Measurements from ENCODE around the gene HEMK1. TPM values are rescaled to one million over a fixed set of nuclear protein-coding genes. Genes with fewer than 3 reads are reported as not detected.
A peak's percentile ranks its signal among the peaks of the same experiment; 100 is the strongest.

Gene HEMK1
- polyA plus RNA-seq, 3 donors = 24.0 to 33.4 (median 27.9) TPM

- DNase-seq = no peak
These were observed 31.7 kb upstream of the HEMK1 start for GRCh38 chr3:50537421-50538129.

DNA sequence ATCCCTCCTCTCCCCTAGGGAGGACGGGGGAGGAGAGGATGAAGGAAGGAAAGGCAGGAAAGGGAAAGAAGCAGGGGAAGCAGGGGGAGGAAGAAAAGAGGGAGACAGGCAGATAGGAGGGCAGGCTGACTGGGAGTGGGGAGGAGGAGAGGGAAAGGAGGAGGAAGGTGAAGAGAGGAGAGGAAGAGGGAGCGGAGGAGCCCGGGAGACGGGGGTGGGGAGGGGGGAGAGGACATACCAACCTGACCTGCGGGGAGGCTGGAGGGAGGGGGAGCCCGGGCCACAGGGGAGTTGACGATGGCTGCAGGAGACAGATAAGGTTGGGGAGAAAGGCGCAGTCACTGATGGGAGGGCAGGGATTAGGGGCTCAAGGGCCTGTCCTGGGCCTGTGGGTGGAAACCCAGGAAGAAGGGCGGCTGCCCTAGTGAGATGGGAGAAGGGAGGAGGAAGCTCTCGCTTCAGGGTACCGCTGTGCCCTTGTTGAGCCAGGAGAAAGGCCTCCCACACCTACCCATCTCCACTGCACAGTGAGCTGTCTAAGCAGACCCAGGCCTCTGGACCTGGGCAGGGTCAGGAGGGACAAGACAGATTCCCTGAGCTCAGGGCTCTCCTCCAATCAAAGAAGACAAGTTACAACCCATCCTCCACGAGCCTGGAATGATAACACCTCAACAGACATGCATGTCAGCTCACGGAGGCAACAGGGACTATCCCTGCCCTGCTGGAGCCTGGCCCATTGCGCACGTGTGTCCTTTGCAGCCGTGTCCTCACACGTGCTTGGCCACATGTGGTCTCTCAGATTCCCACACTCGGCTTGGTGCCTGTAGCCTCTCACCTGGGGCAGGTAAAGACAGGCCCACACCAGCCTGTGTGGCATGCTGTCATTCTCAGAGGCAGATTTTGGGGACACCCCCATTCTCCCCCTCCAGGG, 29.7 kb upstream of the HEMK1 start:
- DNase-seq = no peak

DNA sequence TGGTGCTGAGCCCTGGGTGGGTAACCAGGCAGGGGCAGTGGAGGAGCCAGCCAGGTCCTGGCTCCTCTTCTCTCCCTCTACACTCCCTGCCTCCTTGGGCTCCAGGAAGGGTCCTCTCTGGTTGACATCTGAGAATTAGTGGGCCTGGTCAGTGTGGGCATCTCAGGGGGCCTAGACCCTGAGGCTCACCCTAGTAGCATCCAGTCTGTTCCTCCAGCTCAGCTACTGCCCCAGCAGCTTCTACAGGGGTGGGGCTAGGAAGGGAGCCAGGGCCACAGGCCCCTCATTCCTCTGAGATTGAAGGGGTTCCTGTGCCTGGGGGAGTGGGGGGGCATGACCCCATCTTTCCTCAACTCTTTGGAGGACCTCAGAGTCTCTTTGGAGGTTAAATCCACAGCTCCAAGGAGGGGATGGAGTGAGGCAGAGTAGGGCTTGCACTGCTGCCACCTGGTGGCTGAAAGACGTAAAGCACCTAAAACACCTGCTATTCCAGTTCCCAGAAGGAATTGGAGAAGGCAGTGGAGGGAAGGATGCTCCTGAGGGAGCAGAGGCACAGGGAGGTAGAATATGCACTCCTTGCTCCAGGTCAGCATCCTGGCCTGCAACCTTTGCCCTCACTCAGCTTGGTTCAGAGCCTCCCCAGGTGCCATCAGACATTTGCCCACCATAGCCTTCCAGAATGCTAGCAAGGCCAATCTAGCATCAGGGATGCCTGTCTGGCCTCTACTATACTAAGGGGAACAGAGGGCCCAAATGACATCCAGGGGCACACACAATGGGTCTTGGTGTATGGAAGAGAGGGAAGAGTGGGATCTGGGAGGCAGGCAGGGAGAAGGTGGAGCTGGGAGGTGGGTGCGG, 26.9 kb upstream of the HEMK1 start:
- DNase-seq = peak; percentile 74

DNA sequence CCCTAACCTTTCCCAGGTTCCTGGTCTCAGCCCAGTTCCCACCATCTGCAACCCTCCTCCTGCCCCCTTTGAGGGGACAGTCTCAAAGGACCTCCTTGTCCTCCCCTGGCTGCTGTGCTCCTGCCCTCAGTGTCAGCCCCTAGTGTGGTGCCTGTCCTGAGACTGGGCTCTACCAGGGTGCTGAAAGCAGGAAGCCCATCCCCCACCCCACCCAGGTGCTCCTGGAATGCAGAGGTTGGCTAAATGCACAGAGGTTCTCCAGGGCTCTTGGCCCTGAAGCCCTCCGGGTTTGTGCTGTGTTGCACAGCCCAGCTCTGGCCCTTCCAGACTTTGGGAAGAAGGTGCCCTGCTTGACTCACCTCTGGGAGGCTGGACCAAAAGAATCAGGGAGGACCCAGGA, 23.5 kb upstream of the HEMK1 start:
- no peak for DNase-seq

DNA sequence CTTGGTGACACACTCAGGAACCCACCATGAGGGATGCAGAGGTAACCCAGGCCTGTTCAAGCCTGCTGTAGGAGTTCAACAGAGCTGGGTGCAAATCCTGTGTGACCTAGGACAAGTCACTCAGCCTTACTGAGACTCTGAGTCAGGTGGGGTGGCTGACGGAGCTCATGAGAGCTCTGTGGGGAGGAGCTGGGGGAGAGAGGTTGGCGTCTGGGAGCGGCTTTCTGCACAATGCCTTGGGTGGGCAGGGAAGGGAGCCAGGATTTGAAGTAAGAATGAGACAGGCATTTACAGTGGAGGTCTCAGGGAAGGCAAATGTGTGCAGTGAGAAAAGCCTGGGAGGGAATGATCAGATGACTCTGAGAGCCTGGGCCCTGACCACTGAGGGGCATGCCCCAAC, 20.1 kb upstream of the HEMK1 start:
- no peak for DNase-seq

GRCh38 chr3:50550079-50550736, 19.1 kb upstream of the HEMK1 start:
- peak; percentile 56 for DNase-seq

DNA sequence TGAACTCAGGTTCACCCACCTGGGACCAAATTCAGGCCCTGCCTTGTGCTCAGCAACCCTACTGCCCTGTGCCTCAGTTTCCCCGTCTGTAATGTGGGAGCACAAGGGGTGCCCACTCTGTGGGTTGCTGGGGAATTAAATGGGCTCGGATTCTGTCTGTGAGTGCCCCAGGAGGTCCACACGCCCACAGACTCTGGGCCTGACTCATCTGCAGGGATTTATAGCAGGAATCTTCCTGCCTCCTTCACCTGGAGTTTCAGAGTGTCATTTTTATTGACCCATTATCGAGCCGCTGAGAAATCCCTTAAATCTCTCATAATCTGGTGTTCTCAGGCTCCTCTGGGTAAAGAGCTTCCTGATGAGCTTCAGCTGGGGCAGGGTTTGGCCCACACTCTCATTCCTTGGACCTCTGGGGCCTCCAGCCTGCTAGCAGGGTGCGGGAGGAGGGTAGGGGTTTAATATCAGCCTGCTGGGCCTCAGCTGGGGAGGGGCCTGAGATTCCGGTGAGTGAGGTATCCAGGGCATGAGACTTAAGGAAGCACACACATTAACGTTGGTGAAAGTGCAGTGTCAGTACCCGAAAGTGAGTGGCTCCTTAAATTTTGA, 18.2 kb upstream of the HEMK1 start:
- no peak for DNase-seq

DNA sequence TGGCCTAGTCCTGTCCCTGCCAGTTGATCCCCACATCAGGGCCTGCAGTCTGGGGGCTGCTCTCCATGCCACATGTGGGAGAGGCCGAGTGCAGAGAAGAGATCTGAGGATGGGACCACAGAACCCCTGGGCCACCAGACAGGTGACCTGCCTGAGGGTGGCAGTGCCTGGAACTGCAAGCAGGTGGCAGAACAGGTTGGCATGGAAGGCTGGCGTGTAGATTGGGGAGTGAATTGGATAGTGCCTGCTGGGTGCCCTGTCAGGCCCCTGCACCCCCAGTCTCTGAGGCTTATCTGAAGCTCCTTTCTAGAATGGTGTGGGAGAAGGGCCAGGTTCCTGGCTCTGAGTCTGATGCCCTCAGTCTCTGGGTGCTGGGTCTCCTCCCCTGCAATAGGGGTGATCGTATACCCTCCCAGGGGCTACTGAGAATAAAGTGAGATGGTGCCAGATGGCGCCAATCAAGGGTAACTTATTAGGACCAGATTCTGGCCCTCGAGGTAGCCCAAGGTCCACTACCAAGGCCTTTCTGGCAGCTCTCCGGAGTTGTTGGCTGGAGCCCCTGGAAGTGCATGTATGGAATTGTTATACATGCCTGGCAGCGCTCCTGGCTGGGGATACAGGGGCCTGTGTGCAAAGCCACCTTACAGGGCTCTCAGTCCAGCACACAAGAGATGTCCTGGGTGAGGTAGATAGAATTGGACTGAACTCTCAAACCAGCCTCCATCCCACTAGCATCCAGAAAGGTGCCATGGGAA, 17.5 kb upstream of the HEMK1 start:
- no peak for DNase-seq

- no peak for DNase-seq
These were observed 16.7 kb upstream of the HEMK1 start for GRCh38 chr3:50552598-50552997.

GRCh38 chr3:50554553-50554952, 14.8 kb upstream of the HEMK1 start:
- no peak for DNase-seq

DNA sequence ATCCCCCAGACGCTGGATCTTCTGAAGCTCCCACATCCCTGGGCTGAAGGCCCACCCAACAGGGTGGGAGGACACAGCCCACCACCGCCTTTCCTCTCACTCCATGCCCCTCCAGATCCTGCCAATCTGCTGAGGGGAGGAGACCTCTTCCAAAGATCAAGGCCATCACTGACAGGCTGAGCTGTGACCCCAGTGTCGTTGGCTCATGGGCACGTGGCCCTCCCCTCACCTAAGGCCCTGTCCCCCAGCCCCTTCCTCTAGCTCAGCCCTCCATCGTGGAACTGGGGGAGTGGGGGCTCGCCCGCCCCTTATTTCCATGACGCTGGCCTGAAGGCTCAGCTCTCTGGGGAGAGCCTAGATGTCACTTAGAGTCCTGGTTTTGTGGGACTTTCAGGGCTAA, 12.2 kb upstream of the HEMK1 start:
- no peak for DNase-seq

DNA sequence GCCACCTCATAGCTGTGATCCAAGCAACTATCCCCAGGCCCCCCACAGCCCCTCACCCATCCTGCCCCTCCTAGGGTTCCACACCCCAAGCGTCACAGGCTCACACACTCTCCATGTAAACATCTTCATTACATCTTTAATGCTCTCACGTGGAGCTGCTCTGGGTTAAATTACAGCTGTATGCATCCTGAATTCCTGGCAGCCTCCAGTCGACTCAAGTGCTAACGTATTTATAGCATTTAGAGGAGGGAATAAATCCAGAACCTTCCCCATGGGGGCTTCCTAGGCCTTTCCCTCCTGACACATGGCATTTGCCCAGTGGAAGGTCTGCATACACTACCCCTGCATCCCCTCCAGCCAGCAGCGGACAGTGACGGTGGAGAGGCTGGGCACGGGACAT, 11.4 kb upstream of the HEMK1 start:
- DNase-seq = no peak

- no peak for DNase-seq
These were observed 9.6 kb upstream of the HEMK1 start for GRCh38 chr3:50559702-50560101.

- DNase-seq = no peak
These were observed 6.5 kb upstream of the HEMK1 start for GRCh38 chr3:50562861-50563260.

DNA sequence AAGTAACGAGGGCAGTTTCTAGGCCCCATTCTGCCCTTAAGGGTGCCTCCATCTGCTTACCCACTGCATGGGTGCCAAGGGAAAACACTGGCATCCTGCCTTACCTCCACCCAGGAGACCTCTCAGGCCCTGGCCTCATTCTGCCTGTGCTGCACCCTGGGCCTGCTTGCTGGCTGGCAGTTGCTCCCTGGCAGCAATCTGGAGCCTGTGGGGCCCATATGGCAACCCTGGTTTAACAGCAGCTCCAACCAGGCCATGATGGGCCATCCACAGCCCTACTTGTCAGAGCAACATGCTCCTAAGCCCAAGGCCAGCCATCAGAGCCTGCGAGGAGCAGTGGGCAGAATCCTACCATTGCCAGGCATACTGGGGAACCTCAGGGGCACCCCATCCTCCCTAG, 5.5 kb upstream of the HEMK1 start:
- no peak for DNase-seq

- no peak for DNase-seq
These were observed 5.0 kb upstream of the HEMK1 start for GRCh38 chr3:50564321-50564720.

- no peak for DNase-seq
These were observed 2.3 kb upstream of the HEMK1 start for GRCh38 chr3:50567011-50567385.

DNA sequence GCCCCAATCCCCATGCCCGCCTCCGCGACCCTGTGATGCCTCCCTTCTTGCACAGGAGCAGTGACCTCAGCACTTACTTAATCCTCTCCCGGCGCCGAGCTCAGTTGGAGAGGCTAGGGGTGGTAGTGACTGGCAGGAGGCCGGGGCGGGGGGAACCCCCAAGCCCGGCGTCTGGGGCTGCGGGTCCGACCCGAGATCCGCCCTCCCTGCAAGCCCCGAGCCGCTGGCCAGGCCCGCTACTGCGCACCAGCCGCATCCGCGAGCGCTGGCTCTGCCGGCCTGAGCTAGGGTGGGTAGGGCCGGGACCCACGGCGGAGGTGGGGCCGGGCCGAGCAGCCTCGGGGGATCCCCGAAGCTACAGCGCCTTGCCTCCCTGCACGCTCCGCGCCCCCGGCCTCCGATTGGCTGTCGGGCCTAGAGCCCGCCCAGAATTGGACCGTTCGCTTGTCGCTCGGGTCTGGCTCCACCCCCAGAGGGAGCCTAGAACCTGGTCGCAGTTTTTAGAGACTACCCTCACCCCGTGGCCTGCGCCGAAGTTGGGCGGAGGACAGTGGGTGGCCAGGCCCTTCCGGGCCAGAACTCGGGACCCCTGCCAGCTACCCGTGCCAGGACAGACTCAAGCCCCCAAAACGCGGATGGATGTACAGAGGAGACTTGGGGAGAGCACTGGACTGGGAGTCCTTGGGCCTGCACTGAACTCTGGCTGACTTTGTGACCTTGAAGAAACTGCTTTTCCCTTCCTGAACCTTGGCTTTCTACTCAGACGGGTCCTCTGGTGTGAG, 1.7 kb upstream of the HEMK1 start, which contains the start of gene C3orf18:
Gene C3orf18 (minus strand): TSS at position 362 of the 782 bp plus-strand sequence. CDS start 2,048 bp downstream, outside the sequence.
- peak; percentile 82 for DNase-seq

GRCh38 chr3:50570508-50571279, 1.4 kb downstream of the HEMK1 start:
- DNase-seq = no peak

Data from renal pelvis (tissue), 4 donors.